ENCODE data around the gene SCAND1.
"Not testable (repeated sequence)": the region's sequence is repeated elsewhere in the genome, so short reads cannot be mapped to it uniquely, and the experiment has no call there.

SCAND1 gene

GRCh38 chr20:35954200-35954906 lies at the start of gene SCAND1:
SCAND1 (minus strand) TSS chr20:35954502; CDS start chr20:35954284, 218 bp downstream.
- Histone ChIP-seq H3K27ac (ENCODE audit: low read depth, low read length) (peak within 1 kb of the TSS; percentile 94), H3K4me1 (ENCODE audit: insufficient read depth, low read length) (peaks cover 19% of the 10 kb centered on the region), H3K9ac (ENCODE audit: low read length) (peak within 1 kb of the TSS; percentile 98), H3K9me3 (ENCODE audit: low read length) (no peaks in the 10 kb centered on the region), H3K27me3 (ENCODE audit: control insufficient read depth in 1 of 2, insufficient read depth in 2 of 2, low read length in 2 of 2) (no peaks in the 10 kb centered on the region), H3K36me3 (ENCODE audit: insufficient read depth, low read length) (no peaks in the 10 kb centered on the region), H3K4me3 (ENCODE audit: low read depth in 1 of 2, low read length in 2 of 2) (peak within 1 kb of the TSS; percentile 93 to 95)

- Histone ChIP-seq H3K36me3 (ENCODE audit: insufficient read depth, low read length) (no peaks in the 10 kb centered on the region), H3K9ac (ENCODE audit: low read length) (no peak overlapping the region), H3K27me3 (ENCODE audit: control insufficient read depth in 1 of 2, insufficient read depth in 2 of 2, low read length in 2 of 2) (no peaks in the 10 kb centered on the region), H3K9me3 (ENCODE audit: low read length) (no peaks in the 10 kb centered on the region), H3K4me1 (ENCODE audit: insufficient read depth, low read length) (no peaks in the 10 kb centered on the region), H3K4me3 (ENCODE audit: low read depth in 1 of 2, low read length in 2 of 2) (no peak overlapping the region), H3K27ac (ENCODE audit: low read depth, low read length) (no peak overlapping the region)
Observed at GRCh38 chr20:36004045-36004444, 49.7 kb upstream of the SCAND1 start.

DNA sequence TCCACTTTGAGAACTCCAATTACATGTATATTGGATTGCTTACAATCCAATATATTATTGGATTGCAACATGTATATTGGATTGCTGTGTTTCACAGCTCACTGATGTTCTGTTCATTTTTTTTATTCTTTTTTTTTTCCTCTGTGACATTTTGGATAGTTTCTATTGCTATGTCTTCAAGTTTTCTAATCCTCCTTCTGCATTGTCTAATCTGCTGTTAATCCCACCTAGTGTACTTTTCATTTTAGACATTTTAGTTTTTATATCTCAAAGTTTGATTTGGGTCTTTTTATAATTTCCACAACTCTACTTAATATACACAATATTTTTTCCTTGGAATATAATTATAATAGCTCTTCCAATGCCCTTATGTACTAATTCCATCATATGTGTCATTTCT lies 48.6 kb upstream of the SCAND1 start:
- H3K27me3 ChIP-seq (ENCODE audit: control insufficient read depth in 1 of 2, insufficient read depth in 2 of 2, low read length in 2 of 2) = no peaks in the 10 kb centered on the region
- no peak overlapping the region for H3K9ac ChIP-seq (ENCODE audit: low read length)
- H3K27ac ChIP-seq (ENCODE audit: low read depth, low read length) = no peak overlapping the region
- no peak overlapping the region for H3K4me3 ChIP-seq (ENCODE audit: low read depth in 1 of 2, low read length in 2 of 2)
- H3K9me3 ChIP-seq (ENCODE audit: low read length) = no peaks in the 10 kb centered on the region
- H3K4me1 ChIP-seq (ENCODE audit: insufficient read depth, low read length) = no peaks in the 10 kb centered on the region
- no peaks in the 10 kb centered on the region for H3K36me3 ChIP-seq (ENCODE audit: insufficient read depth, low read length)

DNA sequence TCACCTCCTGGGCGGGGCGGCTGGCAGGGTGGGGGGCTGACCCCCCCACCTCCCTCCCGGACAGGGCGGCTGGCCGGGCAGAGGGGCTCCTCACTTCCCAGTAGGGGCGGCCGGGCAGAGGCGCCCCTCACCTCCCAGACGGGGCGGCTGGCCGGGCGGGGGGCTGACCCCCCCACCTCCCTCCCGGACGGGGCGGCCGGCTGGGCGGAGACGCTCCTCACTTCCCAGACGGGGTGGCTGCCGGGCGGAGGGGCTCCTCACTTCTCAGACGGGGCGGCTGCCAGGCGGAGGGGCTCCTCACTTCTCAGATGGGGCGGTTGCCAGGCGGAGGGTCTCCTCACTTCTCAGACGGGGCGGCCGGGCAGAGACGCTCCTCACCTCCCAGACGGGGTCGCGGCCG lies 47.0 kb upstream of the SCAND1 start:
- H3K36me3 ChIP-seq (ENCODE audit: insufficient read depth, low read length); H3K4me3 ChIP-seq (ENCODE audit: low read depth in 1 of 2, low read length in 2 of 2); H3K9me3 ChIP-seq (ENCODE audit: low read length); H3K4me1 ChIP-seq (ENCODE audit: insufficient read depth, low read length); H3K27me3 ChIP-seq (ENCODE audit: control insufficient read depth in 1 of 2, insufficient read depth in 2 of 2, low read length in 2 of 2); H3K27ac ChIP-seq (ENCODE audit: low read depth, low read length); H3K9ac ChIP-seq (ENCODE audit: low read length): not testable (repeated sequence)

GRCh38 chr20:35996492-35996891 lies 42.2 kb upstream of the SCAND1 start:
- not testable (repeated sequence) for H3K27ac ChIP-seq (ENCODE audit: low read depth, low read length); H3K4me1 ChIP-seq (ENCODE audit: insufficient read depth, low read length); H3K36me3 ChIP-seq (ENCODE audit: insufficient read depth, low read length); H3K9me3 ChIP-seq (ENCODE audit: low read length); H3K27me3 ChIP-seq (ENCODE audit: control insufficient read depth in 1 of 2, insufficient read depth in 2 of 2, low read length in 2 of 2); H3K4me3 ChIP-seq (ENCODE audit: low read depth in 1 of 2, low read length in 2 of 2); H3K9ac ChIP-seq (ENCODE audit: low read length)

- no peaks in the 10 kb centered on the region for H3K9me3 ChIP-seq (ENCODE audit: low read length)
- H3K27me3 ChIP-seq (ENCODE audit: control insufficient read depth in 1 of 2, insufficient read depth in 2 of 2, low read length in 2 of 2) = no peaks in the 10 kb centered on the region
- H3K27ac ChIP-seq (ENCODE audit: low read depth, low read length) = no peak overlapping the region
- no peaks in the 10 kb centered on the region for H3K4me1 ChIP-seq (ENCODE audit: insufficient read depth, low read length)
- H3K9ac ChIP-seq (ENCODE audit: low read length) = no peak overlapping the region
- no peak overlapping the region for H3K4me3 ChIP-seq (ENCODE audit: low read depth in 1 of 2, low read length in 2 of 2)
- no peaks in the 10 kb centered on the region for H3K36me3 ChIP-seq (ENCODE audit: insufficient read depth, low read length)
Observed at GRCh38 chr20:35994994-35995453, 40.7 kb upstream of the SCAND1 start.

GRCh38 chr20:35992713-35993335 lies 38.5 kb upstream of the SCAND1 start:
- no peaks in the 10 kb centered on the region for H3K27me3 ChIP-seq (ENCODE audit: control insufficient read depth in 1 of 2, insufficient read depth in 2 of 2, low read length in 2 of 2)
- no peaks in the 10 kb centered on the region for H3K9me3 ChIP-seq (ENCODE audit: low read length)
- H3K4me3 ChIP-seq (ENCODE audit: low read depth in 1 of 2, low read length in 2 of 2) = no peak overlapping the region
- no peak overlapping the region for H3K9ac ChIP-seq (ENCODE audit: low read length)
- H3K36me3 ChIP-seq (ENCODE audit: insufficient read depth, low read length) = no peaks in the 10 kb centered on the region
- H3K27ac ChIP-seq (ENCODE audit: low read depth, low read length) = no peak overlapping the region
- no peaks in the 10 kb centered on the region for H3K4me1 ChIP-seq (ENCODE audit: insufficient read depth, low read length)

DNA sequence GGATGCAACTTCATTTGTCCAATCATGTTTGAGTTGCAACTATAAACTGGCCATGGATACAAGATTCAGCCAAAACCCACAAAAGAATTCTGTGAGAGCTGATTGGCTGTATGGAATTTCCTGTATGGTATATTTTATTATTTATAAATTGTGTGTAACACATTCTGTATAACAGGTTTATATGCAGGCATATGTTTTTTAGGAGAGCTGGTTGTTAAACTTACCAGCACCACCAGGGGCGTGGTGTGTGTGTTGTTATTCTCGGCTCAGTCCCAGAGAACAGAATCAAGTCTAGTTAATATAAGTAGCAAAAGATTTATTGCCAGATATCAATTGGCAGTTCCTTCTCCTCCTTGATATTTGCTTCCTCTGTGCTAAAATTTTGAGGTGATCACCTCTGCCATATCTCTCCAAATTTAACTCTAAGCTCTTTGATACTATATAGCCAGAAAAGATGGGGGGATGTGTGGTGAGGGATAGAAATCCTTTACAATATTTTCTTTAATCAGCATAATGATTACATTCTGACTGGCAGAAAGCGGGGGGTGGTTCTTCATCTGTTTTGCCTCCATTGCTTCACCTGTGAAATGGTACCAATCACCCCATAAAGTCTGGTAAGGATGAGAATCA lies 37.0 kb upstream of the SCAND1 start:
- H3K27ac ChIP-seq (ENCODE audit: low read depth, low read length) = no peak overlapping the region
- H3K4me1 ChIP-seq (ENCODE audit: insufficient read depth, low read length) = no peaks in the 10 kb centered on the region
- H3K9ac ChIP-seq (ENCODE audit: low read length) = no peak overlapping the region
- no peaks in the 10 kb centered on the region for H3K27me3 ChIP-seq (ENCODE audit: control insufficient read depth in 1 of 2, insufficient read depth in 2 of 2, low read length in 2 of 2)
- no peaks in the 10 kb centered on the region for H3K36me3 ChIP-seq (ENCODE audit: insufficient read depth, low read length)
- H3K9me3 ChIP-seq (ENCODE audit: low read length) = no peaks in the 10 kb centered on the region
- H3K4me3 ChIP-seq (ENCODE audit: low read depth in 1 of 2, low read length in 2 of 2) = no peak overlapping the region

DNA sequence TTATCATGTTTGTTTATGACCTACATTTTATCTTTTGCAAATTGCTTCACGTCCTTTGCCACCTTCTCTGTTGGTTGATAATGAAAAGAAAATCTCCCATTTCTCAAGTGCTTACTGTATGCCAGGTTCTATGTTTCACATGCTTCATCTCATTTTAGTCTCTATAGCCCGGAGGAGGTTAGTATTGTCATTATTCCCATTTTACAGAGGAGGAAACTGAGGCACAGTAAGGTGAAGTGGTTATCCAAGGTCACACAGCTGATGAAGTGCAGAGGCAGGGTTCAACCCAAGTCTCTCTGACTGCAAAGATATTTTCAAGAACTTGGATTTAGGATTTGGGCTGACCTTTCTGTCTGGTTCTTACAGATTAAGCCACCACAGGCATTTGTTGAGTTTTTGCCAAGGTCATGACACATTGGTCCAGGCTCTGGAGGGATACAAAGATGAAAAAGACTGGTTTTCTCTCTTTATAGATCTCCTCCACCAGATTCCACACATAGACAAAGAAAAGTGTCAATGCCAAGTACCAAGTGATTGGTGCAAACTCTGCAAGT lies 34.7 kb upstream of the SCAND1 start:
- Histone ChIP-seq H3K9ac (ENCODE audit: low read length) (no peak overlapping the region), H3K4me1 (ENCODE audit: insufficient read depth, low read length) (no peaks in the 10 kb centered on the region), H3K27ac (ENCODE audit: low read depth, low read length) (no peak overlapping the region), H3K9me3 (ENCODE audit: low read length) (no peaks in the 10 kb centered on the region), H3K36me3 (ENCODE audit: insufficient read depth, low read length) (no peaks in the 10 kb centered on the region), H3K4me3 (ENCODE audit: low read depth in 1 of 2, low read length in 2 of 2) (no peak overlapping the region), H3K27me3 (ENCODE audit: control insufficient read depth in 1 of 2, insufficient read depth in 2 of 2, low read length in 2 of 2) (no peaks in the 10 kb centered on the region)

DNA sequence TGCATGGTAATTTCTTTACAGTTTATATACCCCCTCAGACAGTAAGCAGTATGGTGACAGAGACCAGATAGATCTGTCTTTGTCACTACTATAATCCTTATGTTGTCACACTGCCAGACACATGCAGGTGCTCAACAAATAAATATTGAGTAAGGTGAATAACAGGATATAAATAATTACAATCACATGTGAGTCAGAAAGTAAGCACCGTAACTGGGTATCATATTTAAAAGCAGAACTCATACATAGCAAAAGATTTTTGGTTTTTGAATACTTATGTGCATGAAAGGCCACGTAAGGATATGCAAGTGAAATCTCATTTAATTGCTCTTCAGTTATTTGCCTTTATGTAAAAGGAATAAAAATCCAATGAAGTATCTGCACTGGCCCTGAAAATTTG lies 31.5 kb upstream of the SCAND1 start:
- Histone ChIP-seq H3K4me1 (ENCODE audit: insufficient read depth, low read length) (no peaks in the 10 kb centered on the region), H3K36me3 (ENCODE audit: insufficient read depth, low read length) (no peaks in the 10 kb centered on the region), H3K9me3 (ENCODE audit: low read length) (no peaks in the 10 kb centered on the region), H3K27ac (ENCODE audit: low read depth, low read length) (no peak overlapping the region), H3K27me3 (ENCODE audit: control insufficient read depth in 1 of 2, insufficient read depth in 2 of 2, low read length in 2 of 2) (no peaks in the 10 kb centered on the region), H3K4me3 (ENCODE audit: low read depth in 1 of 2, low read length in 2 of 2) (no peak overlapping the region), H3K9ac (ENCODE audit: low read length) (no peak overlapping the region)

GRCh38 chr20:35984382-35984781 lies 30.1 kb upstream of the SCAND1 start:
- Histone ChIP-seq H3K9ac (ENCODE audit: low read length) (no peak overlapping the region), H3K27ac (ENCODE audit: low read depth, low read length) (no peak overlapping the region)

More at GRCh38 chr20:35984382-35984781, 30.1 kb upstream of the SCAND1 start:
- H3K36me3 ChIP-seq (ENCODE audit: insufficient read depth, low read length) = no peaks in the 10 kb centered on the region
- H3K27me3 ChIP-seq (ENCODE audit: control insufficient read depth in 1 of 2, insufficient read depth in 2 of 2, low read length in 2 of 2) = no peaks in the 10 kb centered on the region
- no peaks in the 10 kb centered on the region for H3K4me1 ChIP-seq (ENCODE audit: insufficient read depth, low read length)
- no peaks in the 10 kb centered on the region for H3K9me3 ChIP-seq (ENCODE audit: low read length)
- no peak overlapping the region for H3K4me3 ChIP-seq (ENCODE audit: low read depth in 1 of 2, low read length in 2 of 2)
